SK-N-SH treated with all-trans-retinoic acid at 6 μM for 48 hours (cell line): ENCODE measurements around the gene TMEFF2.

Experiments
- ATAC-seq: fragments of 200-7000 bp; cut with Tn5 transposase; 3 replicates; pipeline ENCODE4 v1.9.1; 2020; ENCODE audit warnings: mild to moderate bottlenecking, moderate library complexity
- ARNTL ChIP-seq: fragments of 450-650 bp; formaldehyde crosslinking; IDR thresholded peaks from 2 replicates; pipeline ENCODE4 v1.5.0; 2020; ENCODE audit warnings: low read depth, mild to moderate bottlenecking, moderate library complexity, borderline replicate concordance
- CSDC2 ChIP-seq: fragments of 250-450 bp; sonication (Bioruptor Pico); IDR thresholded peaks from 2 replicates; pipeline ENCODE4 v1.5.0; 2020; ENCODE audit warnings: mild to moderate bottlenecking, moderate library complexity
- CSRNP3 ChIP-seq: fragments of 250-450 bp; sonication (Bioruptor Pico); IDR thresholded peaks from 2 replicates; pipeline ENCODE4 v1.5.1; 2021; ENCODE audit warnings: mild to moderate bottlenecking, moderate library complexity
- ESRRG ChIP-seq: fragments of 250-450 bp; sonication (Bioruptor Pico); IDR thresholded peaks from 2 replicates; pipeline ENCODE4 v1.6.1; 2021; ENCODE audit warnings: mild to moderate bottlenecking
- GLIS3 ChIP-seq: fragments of 250-450 bp; sonication (Bioruptor Pico); IDR thresholded peaks from 2 replicates; pipeline ENCODE4 v1.5.0; 2020; ENCODE audit warnings: mild to moderate bottlenecking, moderate library complexity
- ISL1 ChIP-seq: fragments of 250-450 bp; sonication (Bioruptor Pico); IDR thresholded peaks from 2 replicates; pipeline ENCODE4 v2.1.2; 2022; ENCODE audit warnings: mild to moderate bottlenecking, moderate library complexity
- OSR1 ChIP-seq: fragments of 250-450 bp; sonication (Bioruptor Pico); IDR thresholded peaks from 2 replicates; pipeline ENCODE4 v1.8.0; 2022; ENCODE audit warnings: moderate library complexity, mild to moderate bottlenecking, inconsistent platforms
- PATZ1 ChIP-seq: fragments of 250-450 bp; sonication (Bioruptor Pico); IDR thresholded peaks from 2 replicates; pipeline ENCODE4 v1.8.0; 2020; ENCODE audit warnings: mild to moderate bottlenecking, moderate library complexity, borderline replicate concordance
- POU6F1 ChIP-seq: fragments of 250-450 bp; sonication (Bioruptor Pico); IDR thresholded peaks from 2 replicates; pipeline ENCODE4 v1.8.0; 2021; ENCODE audit warnings: low read depth, mild to moderate bottlenecking, moderate library complexity, borderline replicate concordance
- PPARA ChIP-seq: fragments of 250-450 bp; sonication (Bioruptor Pico); IDR thresholded peaks from 2 replicates; pipeline ENCODE4 v1.5.0; 2020; ENCODE audit warnings: mild to moderate bottlenecking, borderline replicate concordance
- SNAI2 ChIP-seq: fragments of 250-450 bp; sonication (Bioruptor Pico); IDR thresholded peaks from 2 replicates; pipeline ENCODE4 v1.5.0; 2020; ENCODE audit warnings: mild to moderate bottlenecking, moderate library complexity
- TOX ChIP-seq: fragments of 250-450 bp; sonication (Bioruptor Pico); IDR thresholded peaks from 2 replicates; pipeline ENCODE4 v1.8.0; 2021; ENCODE audit warnings: mild to moderate bottlenecking, moderate library complexity, borderline replicate concordance
- TSHZ2 ChIP-seq: fragments of 250-450 bp; sonication (Bioruptor Pico); IDR thresholded peaks from 2 replicates; pipeline ENCODE4 v1.5.0; 2020; ENCODE audit warnings: mild to moderate bottlenecking, moderate library complexity
- ZC3H10 ChIP-seq: fragments of 250-450 bp; sonication (Bioruptor Pico); IDR thresholded peaks from 2 replicates; pipeline ENCODE4 v1.5.1; 2021; ENCODE audit warnings: mild to moderate bottlenecking, moderate library complexity
- ZFP3 ChIP-seq: fragments of 250-450 bp; sonication (Bioruptor Pico); IDR thresholded peaks from 2 replicates; pipeline ENCODE4 v1.5.0; 2020; ENCODE audit warnings: mild to moderate bottlenecking, moderate library complexity
- ZFP30 ChIP-seq: fragments of 450-650 bp; formaldehyde crosslinking; IDR thresholded peaks from 2 replicates; pipeline ENCODE4 v1.5.0; 2022; ENCODE audit warnings: mild to moderate bottlenecking, moderate library complexity
- ZNF565 ChIP-seq: fragments of 450-650 bp; formaldehyde crosslinking; conservative IDR thresholded peaks from 2 replicates; pipeline ENCODE4 v1.5.0; 2020; ENCODE audit warnings: low read depth, mild to moderate bottlenecking, moderate library complexity
- ZNF70 ChIP-seq: fragments of 450-650 bp; formaldehyde crosslinking; IDR thresholded peaks from 2 replicates; pipeline ENCODE4 v1.5.0; 2020; ENCODE audit warnings: mild to moderate bottlenecking, moderate library complexity
- ZNF8 ChIP-seq: fragments of 450-650 bp; formaldehyde crosslinking; IDR thresholded peaks from 2 replicates; pipeline ENCODE4 v1.5.0; 2020; ENCODE audit warnings: mild to moderate bottlenecking, moderate library complexity

Gene TMEFF2

GRCh38 chr2:192002418-192002817 is 192.3 kb downstream of the TMEFF2 start:
- TF ChIP-seq POU6F1 (CRISPR knock-in tag) (no peak), SNAI2 (CRISPR knock-in tag) (no peak), ZNF8 (CRISPR knock-in tag) (no peak), ISL1 (CRISPR knock-in tag) (no peak), GLIS3 (no peak), CSDC2 (CRISPR knock-in tag) (no peak), ESRRG (CRISPR knock-in tag) (no peak), ZNF565 (CRISPR knock-in tag) (no peak), ZFP3 (no peak), TSHZ2 (CRISPR knock-in tag) (no peak), ZFP30 (CRISPR knock-in tag) (no peak)

GRCh38 chr2:192000196-192000980 is 194.3 kb downstream of the TMEFF2 start:
- TF ChIP-seq CSDC2 (CRISPR knock-in tag) (no peak), ZNF70 (CRISPR knock-in tag) (no peak), TOX (CRISPR knock-in tag) (no peak), ARNTL (CRISPR knock-in tag) (no peak), PATZ1 (CRISPR knock-in tag) (no peak), ESRRG (CRISPR knock-in tag) (no peak), OSR1 (CRISPR knock-in tag) (no peak)
- no peak for ATAC-seq

More at GRCh38 chr2:192002418-192002817, 192.3 kb downstream of the TMEFF2 start:
- no peak for ATAC-seq

- ATAC-seq, result no peak
- TF ChIP-seq CSDC2 (CRISPR knock-in tag), result no peak
- TF ChIP-seq CSRNP3, result no peak
- TF ChIP-seq ZFP3, result no peak
- TF ChIP-seq PPARA (CRISPR knock-in tag), result no peak
- TF ChIP-seq ARNTL (CRISPR knock-in tag), result no peak
- no peak for TF ChIP-seq ZC3H10
- no peak for TF ChIP-seq ZNF8 (CRISPR knock-in tag)
- TF ChIP-seq TSHZ2 (CRISPR knock-in tag), result no peak
- TF ChIP-seq SNAI2 (CRISPR knock-in tag), result no peak
- TF ChIP-seq, all 23 proteins: peak for 0
These were observed 195.5 kb downstream of the TMEFF2 start for GRCh38 chr2:191999101-191999841.
